HG03066 (cell line): ENCODE results near the gene SEC11C.
"Not testable (repeated sequence)": the region's sequence is repeated elsewhere in the genome, so short reads cannot be mapped to it uniquely, and the experiment has no call there.

ENCODE experiments used
- ATAC-seq: cut with Tn5 transposase; IDR thresholded peaks from one replicate; pipeline ENCODE4 v1.9.1; 2021; ENCODE audit warnings: low read depth; ENCODE audit not compliant: unreplicated experiment

SEC11C gene

DNA sequence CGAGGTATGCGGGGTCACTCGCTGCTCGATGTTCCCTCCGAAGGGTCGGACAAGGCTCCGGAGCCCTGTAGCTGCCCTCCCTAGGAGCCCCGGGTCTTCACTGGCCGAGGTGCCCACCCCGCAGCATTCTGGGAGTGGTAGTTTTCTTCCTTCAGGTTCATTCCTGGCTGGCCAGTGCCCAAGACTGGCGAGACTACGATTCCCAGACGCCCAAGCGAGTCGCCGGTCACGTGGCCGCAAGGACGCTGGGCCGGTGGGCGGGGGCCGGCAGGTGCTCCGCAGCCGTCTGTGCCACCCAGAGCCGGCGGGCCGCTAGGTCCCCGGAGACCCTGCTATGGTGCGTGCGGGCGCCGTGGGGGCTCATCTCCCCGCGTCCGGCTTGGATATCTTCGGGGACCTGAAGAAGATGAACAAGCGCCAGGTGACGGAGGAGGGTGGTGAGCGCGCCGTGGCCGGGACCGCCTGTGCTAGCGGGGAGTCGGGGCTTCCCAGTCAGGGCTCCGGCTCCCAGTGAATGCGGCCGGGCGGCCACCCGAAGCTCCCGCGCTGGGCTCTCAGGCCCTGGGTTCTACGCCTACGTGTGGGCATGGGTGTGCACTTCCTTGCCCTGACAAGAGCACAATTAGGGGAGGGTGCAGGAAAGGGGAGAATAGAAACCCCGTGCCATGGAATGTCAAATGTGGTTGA, at the start of gene SEC11C:
Gene SEC11C (plus strand): TSS at position 270 of the 687 bp plus-strand sequence. CDS start 65 bp downstream, at position 335.
- peak; percentile 73 for ATAC-seq

DNA sequence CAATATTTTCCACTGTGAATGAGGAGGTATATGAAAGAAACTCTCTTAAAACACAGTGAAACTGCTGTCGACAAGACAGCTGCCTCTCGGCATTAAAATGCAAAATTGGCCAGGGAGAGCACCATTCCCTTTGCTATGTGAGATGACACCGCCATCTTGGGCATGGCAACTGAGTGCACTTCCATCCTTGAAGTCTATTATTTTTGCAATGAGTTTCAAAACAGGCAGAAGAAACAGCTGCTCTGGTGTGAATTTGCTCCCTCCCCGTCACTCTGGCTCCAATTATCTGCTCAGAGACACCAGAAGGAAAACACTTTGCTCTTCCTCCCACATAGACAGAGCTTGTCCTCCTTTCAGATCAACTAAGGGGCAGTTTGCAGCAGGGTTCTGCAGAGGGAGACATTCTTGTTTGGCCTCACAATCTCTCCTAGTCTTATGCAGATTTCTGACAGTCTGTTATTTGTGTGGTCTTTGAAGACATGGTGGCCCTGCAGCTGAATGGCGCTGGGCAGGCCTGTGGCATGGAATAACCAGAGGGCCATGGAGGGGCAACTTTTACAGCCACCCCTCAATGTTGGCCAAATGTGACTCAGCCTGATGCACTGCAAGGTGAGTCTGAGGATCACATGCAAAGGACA, 48.6 kb upstream of the SEC11C start:
- ATAC-seq, result no peak

DNA sequence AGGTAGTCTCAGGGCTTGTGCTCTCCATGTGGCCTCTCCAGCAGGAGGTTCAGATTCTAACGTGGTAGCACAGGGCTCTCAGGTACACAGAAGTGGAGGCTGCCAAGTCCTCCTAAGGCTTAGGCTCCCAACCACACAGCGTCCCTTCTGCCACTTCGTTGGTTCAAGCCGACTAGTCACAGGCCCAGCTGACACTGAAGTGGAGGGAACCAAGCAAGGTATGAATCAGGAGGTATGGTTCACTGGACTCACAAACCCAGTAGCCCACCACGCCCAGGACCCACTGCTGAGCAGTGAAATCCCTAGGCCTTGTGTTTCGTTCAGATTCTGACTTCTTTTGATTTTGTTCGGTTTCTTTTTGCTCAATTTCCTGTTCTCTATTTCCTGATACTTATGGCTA, 46.0 kb upstream of the SEC11C start:
- ATAC-seq, result no peak

DNA sequence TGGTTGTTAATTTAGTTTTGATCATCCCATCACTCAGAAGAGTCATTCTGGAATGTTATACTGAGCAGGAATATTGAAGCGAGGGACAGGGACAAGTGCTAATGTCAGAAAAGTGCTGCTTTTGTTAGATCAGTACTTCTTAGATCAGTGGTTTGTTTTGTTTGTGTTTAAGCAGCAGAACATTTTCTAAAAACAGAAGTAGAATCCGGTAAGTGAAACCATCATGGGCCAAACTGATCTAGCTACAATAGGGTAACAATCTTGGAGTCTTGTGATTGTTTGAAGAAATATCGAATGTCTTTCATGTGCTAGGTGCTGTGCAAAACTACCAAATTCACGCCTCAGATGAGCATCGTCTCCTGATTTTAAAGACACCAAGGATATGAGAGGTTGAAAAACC, 45.1 kb upstream of the SEC11C start:
- ATAC-seq, result no peak

- ATAC-seq, result no peak
Observed at GRCh38 chr18:59096098-59096789, 43.4 kb upstream of the SEC11C start.

GRCh38 chr18:59101830-59102414, 37.8 kb upstream of the SEC11C start:
- no peak for ATAC-seq

DNA sequence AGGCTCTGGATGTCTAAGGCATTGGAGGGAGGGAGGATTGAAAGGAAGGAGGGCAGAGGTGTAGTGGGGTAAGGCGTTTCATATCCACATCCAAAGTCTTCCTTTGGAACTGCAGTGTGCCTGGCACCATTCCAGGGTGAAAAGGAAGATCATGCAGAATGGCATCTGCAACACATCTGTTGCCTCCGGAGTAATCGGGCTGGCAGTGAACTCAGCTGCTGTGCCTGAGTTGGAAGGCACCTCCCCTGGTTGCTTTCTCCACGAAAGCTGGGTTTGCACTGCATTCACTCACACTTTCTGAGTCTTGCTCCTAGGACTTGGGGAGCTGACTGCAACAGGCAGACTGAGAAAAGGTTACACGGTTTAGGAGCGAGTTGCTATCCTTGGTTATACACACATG, 30.3 kb upstream of the SEC11C start:
- no peak for ATAC-seq

DNA sequence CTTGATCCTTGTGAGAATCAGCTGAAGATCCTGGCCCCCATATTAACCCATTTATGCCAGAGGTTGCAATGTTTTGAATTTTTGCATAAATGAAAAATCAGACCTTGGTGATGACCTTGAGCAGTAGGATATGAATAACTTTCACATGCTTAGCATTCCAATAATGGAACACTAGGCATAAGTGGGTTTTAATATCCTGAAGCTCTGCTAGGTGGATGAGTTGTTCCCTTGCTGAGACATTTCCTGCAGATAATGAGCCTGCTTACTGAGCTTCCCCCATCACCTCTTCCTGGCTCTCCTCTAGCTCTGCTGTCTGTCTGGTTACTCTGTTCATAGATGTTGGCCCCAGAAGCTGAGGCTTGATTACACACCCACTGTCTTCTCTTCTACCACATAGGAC, 25.5 kb upstream of the SEC11C start:
- no peak for ATAC-seq

- ATAC-seq, result no peak
Observed at GRCh38 chr18:59123588-59124369, 15.9 kb upstream of the SEC11C start.

DNA sequence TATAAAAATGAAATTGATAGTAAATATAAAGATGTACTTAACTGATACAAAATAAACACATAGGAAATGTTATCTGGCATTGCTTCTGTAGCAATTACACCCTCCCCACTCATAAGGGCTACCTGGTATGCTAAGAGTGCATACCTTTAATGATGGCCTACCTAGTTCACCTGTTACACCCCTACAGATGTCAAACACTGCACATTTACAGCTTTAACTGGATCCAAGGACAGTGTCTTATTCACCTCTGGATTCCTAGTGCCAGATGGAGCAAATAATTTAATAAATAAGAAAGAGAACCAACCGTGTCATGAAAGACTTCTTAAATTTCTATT, 15.3 kb upstream of the SEC11C start:
- ATAC-seq, result no peak

DNA sequence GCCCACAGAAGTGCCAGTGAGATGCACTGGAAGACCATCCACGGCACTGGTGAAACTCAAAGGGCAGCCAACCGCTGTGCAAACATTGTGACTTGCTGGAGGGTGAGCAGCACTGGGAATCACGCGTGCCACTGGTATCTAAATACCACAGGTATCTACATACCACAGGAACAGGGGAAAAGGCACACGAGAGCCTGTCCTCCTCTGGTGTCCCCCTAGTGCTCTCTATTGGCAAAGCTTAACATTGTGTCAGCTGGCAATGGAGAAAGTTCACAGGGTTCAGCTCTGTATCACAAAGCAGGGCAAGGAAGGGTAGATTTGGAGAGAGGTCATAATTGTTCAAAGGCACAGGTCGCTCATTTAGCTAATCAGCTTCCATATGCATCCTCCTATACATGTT, 12.6 kb upstream of the SEC11C start:
- ATAC-seq, result no peak

DNA sequence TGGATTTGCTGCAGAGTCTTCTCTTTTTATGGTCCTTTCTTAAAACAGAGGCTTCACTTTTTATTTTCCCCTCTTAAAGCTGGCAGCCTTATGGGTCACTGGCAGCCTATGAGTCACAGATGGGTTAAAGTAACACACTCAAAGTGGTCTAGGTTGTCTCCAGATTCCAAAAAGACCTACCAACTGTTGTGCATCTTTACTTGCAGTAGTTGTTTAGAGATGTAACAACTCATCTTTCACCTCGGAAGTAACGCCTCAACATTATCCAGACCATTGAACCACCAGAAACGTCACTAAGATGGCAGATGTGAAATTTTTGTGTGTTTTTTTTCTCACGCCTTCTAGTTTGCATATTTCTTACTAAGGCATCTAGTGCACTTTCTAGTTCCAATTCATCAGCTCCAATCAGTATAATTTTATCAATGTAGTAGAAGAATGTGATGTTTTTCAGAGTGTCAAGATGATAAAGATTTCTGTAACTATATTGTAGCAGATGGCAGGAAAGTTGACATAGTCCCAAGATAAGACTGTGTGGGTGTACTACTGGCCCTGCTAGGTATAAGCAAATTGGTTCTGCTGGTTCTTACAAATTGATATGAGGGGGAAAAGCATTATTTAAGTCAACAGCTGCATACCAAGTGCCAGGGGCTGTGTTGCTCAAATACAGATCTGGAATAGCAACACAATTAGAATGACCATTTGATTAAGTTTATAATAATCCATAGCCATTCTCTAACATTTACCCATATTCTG, 9.6 kb upstream of the SEC11C start:
- ATAC-seq, result no peak

DNA sequence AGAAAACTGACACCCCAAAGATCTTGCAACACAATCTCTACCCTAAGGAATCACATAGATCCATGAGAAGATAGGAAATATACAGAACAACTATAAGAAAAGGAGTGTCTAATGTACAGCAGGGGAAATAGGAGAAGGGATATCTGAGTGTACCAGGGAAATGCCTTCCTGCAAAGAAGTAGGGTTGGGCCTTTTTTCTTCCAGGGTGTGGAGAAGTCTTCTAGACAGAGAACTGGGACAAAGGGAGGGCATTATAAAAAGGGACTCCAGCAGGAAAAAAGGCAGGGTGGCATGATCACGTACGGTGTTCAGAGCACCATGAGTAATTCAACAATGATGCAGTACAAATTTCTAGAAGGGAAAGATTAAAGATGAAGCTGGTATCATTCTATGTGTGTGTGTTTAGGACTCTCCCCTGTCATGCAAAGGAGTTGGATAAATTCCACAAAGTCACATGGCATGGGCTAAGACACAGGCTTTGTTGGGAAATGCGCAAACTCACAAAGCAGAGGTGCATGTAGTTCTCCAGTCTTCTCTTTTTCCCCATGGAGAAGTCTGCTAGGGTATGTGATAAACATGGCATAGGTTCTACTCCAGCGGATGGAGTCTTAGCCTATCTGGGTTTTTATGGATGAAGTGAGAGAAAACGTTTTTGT, 6.7 kb upstream of the SEC11C start:
- ATAC-seq, result no peak

DNA sequence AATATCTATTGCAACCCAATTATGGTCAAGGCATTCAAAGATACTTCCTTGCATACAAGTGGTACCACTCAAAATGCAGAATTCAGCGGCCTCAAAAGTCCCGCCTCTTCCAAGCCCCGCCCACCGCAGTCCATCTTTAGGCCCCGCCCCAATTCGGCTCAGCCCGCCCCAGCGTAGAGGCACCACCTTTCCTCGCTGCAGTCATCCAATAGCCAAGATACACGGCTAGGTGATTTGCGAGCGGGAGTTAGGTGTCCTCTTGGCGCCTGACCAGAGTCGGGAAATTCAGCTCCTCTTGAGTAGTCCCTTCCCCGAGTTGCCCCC, 431 bp upstream of the SEC11C start:
- peak; percentile 69 for ATAC-seq

GRCh38 chr18:59140302-59140885, 710 bp downstream of the SEC11C start:
- no peak for ATAC-seq

GRCh38 chr18:59141294-59142068, 1.8 kb downstream of the SEC11C start:
- no peak for ATAC-seq

- no peak for ATAC-seq
Observed at GRCh38 chr18:59142274-59142673, 2.6 kb downstream of the SEC11C start.

- not testable (repeated sequence) for ATAC-seq
Observed at GRCh38 chr18:59142800-59143416, 3.2 kb downstream of the SEC11C start.
